Measurements from ENCODE around the gene RNF20.

DNA sequence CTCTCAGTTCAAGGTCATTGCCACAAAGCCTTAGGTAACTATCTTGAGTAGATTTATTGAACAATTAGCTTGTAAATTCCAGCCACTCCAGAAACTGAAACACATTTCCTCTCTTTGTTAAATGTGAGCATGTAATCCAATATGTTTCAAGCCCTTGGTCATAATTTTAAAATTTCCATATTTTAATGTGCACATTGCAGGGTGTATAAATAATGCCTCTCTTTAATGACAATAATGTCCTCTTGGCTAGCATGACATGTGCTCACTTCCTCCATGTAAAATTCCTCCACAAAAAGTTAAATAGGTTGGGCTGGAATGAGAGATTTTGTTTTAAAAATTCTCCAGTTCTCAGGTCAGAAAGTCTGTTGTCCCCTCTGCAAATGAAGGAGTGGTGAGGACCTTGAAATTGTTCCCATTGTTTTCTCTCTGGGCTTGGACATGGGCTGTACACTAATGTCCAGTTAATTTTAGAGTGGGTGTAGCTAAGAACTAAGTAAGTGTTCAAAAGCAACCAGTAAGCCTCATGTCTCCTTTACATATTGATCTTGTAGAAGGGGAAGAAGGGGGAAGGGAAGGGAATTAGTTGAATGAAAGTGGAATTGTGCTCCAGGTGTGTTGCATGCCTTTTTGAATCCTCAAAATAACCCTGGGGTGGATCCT lies 58.3 kb downstream of the RNF20 start:
- TF ChIP-seq, protein P1, sequence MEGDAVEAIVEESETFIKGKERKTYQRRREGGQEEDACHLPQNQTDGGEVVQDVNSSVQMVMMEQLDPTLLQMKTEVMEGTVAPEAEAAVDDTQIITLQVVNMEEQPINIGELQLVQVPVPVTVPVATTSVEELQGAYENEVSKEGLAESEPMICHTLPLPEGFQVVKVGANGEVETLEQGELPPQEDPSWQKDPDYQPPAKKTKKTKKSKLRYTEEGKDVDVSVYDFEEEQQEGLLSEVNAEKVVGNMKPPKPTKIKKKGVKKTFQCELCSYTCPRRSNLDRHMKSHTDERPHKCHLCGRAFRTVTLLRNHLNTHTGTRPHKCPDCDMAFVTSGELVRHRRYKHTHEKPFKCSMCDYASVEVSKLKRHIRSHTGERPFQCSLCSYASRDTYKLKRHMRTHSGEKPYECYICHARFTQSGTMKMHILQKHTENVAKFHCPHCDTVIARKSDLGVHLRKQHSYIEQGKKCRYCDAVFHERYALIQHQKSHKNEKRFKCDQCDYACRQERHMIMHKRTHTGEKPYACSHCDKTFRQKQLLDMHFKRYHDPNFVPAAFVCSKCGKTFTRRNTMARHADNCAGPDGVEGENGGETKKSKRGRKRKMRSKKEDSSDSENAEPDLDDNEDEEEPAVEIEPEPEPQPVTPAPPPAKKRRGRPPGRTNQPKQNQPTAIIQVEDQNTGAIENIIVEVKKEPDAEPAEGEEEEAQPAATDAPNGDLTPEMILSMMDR (IDR thresholded peaks at IDR 0.05; ENCODE audit: extremely low read depth in 1 of 2, insufficient read depth in 1 of 2, low read depth in 1 of 2, low read length in 2 of 2): no peak
- TF ChIP-seq, protein P2, sequence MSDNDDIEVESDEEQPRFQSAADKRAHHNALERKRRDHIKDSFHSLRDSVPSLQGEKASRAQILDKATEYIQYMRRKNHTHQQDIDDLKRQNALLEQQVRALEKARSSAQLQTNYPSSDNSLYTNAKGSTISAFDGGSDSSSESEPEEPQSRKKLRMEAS (IDR thresholded peaks at IDR 0.05; ENCODE audit: insufficient read depth, insufficient read length): no peak
- TF ChIP-seq POLR2A (IDR thresholded peaks at IDR 0.05; ENCODE audit: low read depth, low read length) (no peak), POLR2AphosphoS5 (IDR thresholded peaks at IDR 0.05; ENCODE audit: insufficient read depth, low read depth, low read length) (no peak), EZH2 (IDR thresholded peaks at IDR 0.05; ENCODE audit: borderline replicate concordance, low read depth, low read length, severe bottlenecking) (no peak), GATA2 (IDR thresholded peaks at IDR 0.05; ENCODE audit: insufficient read depth, insufficient read length, low read depth, low read length) (no peak), JUN (IDR thresholded peaks at IDR 0.05; ENCODE audit: borderline replicate concordance, insufficient read depth, insufficient read length, low read depth) (no peak), FOS (IDR thresholded peaks at IDR 0.05; ENCODE audit: borderline replicate concordance, insufficient read depth, low read length) (no peak)
